Tibial nerve (tissue), 4 donors: ENCODE data around the gene SYPL1. TPM values are rescaled to one million over a fixed set of nuclear protein-coding genes. Genes with fewer than 3 reads are reported as not detected.

ENCODE experiments used
- DNase-seq, 2 donors: peaks; one replicate each; pipeline ENCODE4 v3.0.0-alpha.2; 2019; ENCODE audit warnings: low spot score in 2 of 2
- H3K27ac ChIP-seq, 4 donors: fragments of 200-600 bp; sonication (generic) in 3 of 4; one replicate each; pipeline ENCODE4 v1.5.1; 2017 to 2019; ENCODE audit warnings: mild to moderate bottlenecking in 1 of 4
- H3K27me3 ChIP-seq, 2 donors: fragments of 200-600 bp; sonication (generic) in 1 of 2; one replicate each; pipeline versions ENCODE4 v1.5.1 to v1.6.0; 2017 to 2019
- H3K36me3 ChIP-seq, 3 donors: fragments of 200-600 bp; sonication (generic); one replicate each; pipeline ENCODE4 v1.5.1; 2018 to 2019
- H3K4me1 ChIP-seq, 4 donors: fragments of 200-600 bp; sonication (generic) in 3 of 4; one replicate each; pipeline ENCODE4 v1.5.1; 2017 to 2019
- H3K4me3 ChIP-seq, 4 donors: fragments of 200-600 bp; sonication (generic) in 3 of 4; one replicate each; pipeline ENCODE4 v1.5.1; 2017 to 2019; ENCODE audit warnings: mild to moderate bottlenecking in 1 of 4, moderate library complexity in 1 of 4
- H3K9me3 ChIP-seq, 4 donors: fragments of 200-600 bp; sonication (generic) in 3 of 4; one replicate each; pipeline ENCODE4 v1.5.1; 2017 to 2019
- EP300 ChIP-seq, 2 donors: sonication (generic); formaldehyde crosslinking; IDR thresholded peaks; one replicate each; pipeline ENCODE4 v1.6.1; 2017; ENCODE audit warnings: antibody characterized with exemption in 2 of 2, mild to moderate bottlenecking in 1 of 2
- POLR2A ChIP-seq, 2 donors: fragments of 450-650 bp; IDR thresholded peaks; one replicate each; pipeline ENCODE4 v1.6.1; 2017; ENCODE audit warnings: antibody characterized with exemption in 2 of 2, mild to moderate bottlenecking in 2 of 2, moderate library complexity in 2 of 2
- WGBS, 2 donors: methylation state at CpG; one replicate each; pipeline ENCODE4 v1.1.5; 2018; 5-methylcytosine and 5-hydroxymethylcytosine counted together
- total RNA-seq, 4 donors: library from RNA; depleted of rRNA; stranded (reverse); fragments of >200 nt; gene quantifications; one replicate each; pipeline ENCODE4 v1.1.0, GENCODE V29; 2016
- TF ChIP-seq, protein P1 (sequence below), 5 experiments: fragments of 200-600 bp in 3 of 5; fragments of 450-650 bp in 2 of 5; sonication (generic) in 3 of 5; IDR thresholded peaks; one replicate each; pipeline ENCODE4 v1.5.1; 2016 to 2019; ENCODE audit warnings: antibody characterized with exemption in 5 of 5, mild to moderate bottlenecking in 3 of 5, moderate library complexity in 2 of 5

The SYPL1 gene
- total RNA-seq, 4 donors from 2014 or later: 69.6 to 79.5 (median 71.5) TPM

GRCh38 chr7:106085015-106085414 is 27.1 kb downstream of the SYPL1 start:
- Histone ChIP-seq H3K27ac (no peak overlapping the region), H3K9me3 (no peaks in the 10 kb centered on the region), H3K27me3 (no peaks in the 10 kb centered on the region), H3K4me1 (no peaks in the 10 kb centered on the region), H3K36me3 (peaks cover 0 to 36% (median 6%) of the 10 kb centered on the region in 3 donors), H3K4me3 (no peak overlapping the region)
- DNase-seq: no peak
- no peak for TF ChIP-seq POLR2A (IDR thresholded peaks at IDR 0.05)
- TF ChIP-seq, protein P1, sequence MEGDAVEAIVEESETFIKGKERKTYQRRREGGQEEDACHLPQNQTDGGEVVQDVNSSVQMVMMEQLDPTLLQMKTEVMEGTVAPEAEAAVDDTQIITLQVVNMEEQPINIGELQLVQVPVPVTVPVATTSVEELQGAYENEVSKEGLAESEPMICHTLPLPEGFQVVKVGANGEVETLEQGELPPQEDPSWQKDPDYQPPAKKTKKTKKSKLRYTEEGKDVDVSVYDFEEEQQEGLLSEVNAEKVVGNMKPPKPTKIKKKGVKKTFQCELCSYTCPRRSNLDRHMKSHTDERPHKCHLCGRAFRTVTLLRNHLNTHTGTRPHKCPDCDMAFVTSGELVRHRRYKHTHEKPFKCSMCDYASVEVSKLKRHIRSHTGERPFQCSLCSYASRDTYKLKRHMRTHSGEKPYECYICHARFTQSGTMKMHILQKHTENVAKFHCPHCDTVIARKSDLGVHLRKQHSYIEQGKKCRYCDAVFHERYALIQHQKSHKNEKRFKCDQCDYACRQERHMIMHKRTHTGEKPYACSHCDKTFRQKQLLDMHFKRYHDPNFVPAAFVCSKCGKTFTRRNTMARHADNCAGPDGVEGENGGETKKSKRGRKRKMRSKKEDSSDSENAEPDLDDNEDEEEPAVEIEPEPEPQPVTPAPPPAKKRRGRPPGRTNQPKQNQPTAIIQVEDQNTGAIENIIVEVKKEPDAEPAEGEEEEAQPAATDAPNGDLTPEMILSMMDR (IDR thresholded peaks at IDR 0.05): no peak
- no peak for TF ChIP-seq EP300 (IDR thresholded peaks at IDR 0.05)

GRCh38 chr7:106083717-106084116 is 28.4 kb downstream of the SYPL1 start:
- H3K4me3 ChIP-seq: no peak overlapping the region
- no peak overlapping the region for H3K27ac ChIP-seq
- H3K9me3 ChIP-seq: no peaks in the 10 kb centered on the region
- TF ChIP-seq EP300 (IDR thresholded peaks at IDR 0.05) (no peak), POLR2A (IDR thresholded peaks at IDR 0.05) (no peak)
- TF ChIP-seq, protein P1 (IDR thresholded peaks at IDR 0.05): no peak
- 75 to 81% methylated on average over 3 of the region's 3 CpGs for WGBS, 2 donors
- no peaks in the 10 kb centered on the region for H3K4me1 ChIP-seq
- DNase-seq: no peak
- H3K36me3 ChIP-seq: peaks cover 0 to 24% (median 6%) of the 10 kb centered on the region in 3 donors
- no peaks in the 10 kb centered on the region for H3K27me3 ChIP-seq

GRCh38 chr7:106082087-106082854 is 29.8 kb downstream of the SYPL1 start:
- no peaks in the 10 kb centered on the region for H3K27me3 ChIP-seq
- peaks cover 0 to 10% (median 0%) of the 10 kb centered on the region in 3 donors for H3K36me3 ChIP-seq
- H3K4me3 ChIP-seq: no peak overlapping the region
- WGBS, 2 donors: 90 to 94% methylated on average over 18 of the region's 18 CpGs
- H3K27ac ChIP-seq: no peak overlapping the region
- H3K4me1 ChIP-seq: no peaks in the 10 kb centered on the region
- TF ChIP-seq POLR2A (IDR thresholded peaks at IDR 0.05) (no peak), EP300 (IDR thresholded peaks at IDR 0.05) (no peak)
- TF ChIP-seq, protein P1 (IDR thresholded peaks at IDR 0.05): no peak
- DNase-seq: no peak
- no peaks in the 10 kb centered on the region for H3K9me3 ChIP-seq

GRCh38 chr7:106080300-106080987 is 31.7 kb downstream of the SYPL1 start:
- H3K4me3 ChIP-seq: no peak overlapping the region
- no peak for DNase-seq
- 79 to 89% methylated on average over 6 of the region's 6 CpGs for WGBS, 2 donors

More at GRCh38 chr7:106080300-106080987, 31.7 kb downstream of the SYPL1 start:
- no peaks in the 10 kb centered on the region for H3K4me1 ChIP-seq
- TF ChIP-seq, protein P1 (IDR thresholded peaks at IDR 0.05): no peak
- TF ChIP-seq EP300 (IDR thresholded peaks at IDR 0.05): no peak
- no peak for TF ChIP-seq POLR2A (IDR thresholded peaks at IDR 0.05)
- H3K27ac ChIP-seq: no peak overlapping the region
- no peaks in the 10 kb centered on the region for H3K36me3 ChIP-seq
- H3K9me3 ChIP-seq: no peaks in the 10 kb centered on the region
- H3K27me3 ChIP-seq: no peaks in the 10 kb centered on the region
